Cerebellar nuclear complex (tissue), 1 donor: ENCODE measurements around the gene GPATCH1.
"Not testable (repeated sequence)": the region's sequence is repeated elsewhere in the genome, so short reads cannot be mapped to it uniquely, and the experiment has no call there.

Experiments used
- DNase-seq, 2 experiments: peaks; one replicate each; lab custom pipeline; 2025; lab: John Stamatoyannopoulos, UW

GPATCH1 gene, protein sequence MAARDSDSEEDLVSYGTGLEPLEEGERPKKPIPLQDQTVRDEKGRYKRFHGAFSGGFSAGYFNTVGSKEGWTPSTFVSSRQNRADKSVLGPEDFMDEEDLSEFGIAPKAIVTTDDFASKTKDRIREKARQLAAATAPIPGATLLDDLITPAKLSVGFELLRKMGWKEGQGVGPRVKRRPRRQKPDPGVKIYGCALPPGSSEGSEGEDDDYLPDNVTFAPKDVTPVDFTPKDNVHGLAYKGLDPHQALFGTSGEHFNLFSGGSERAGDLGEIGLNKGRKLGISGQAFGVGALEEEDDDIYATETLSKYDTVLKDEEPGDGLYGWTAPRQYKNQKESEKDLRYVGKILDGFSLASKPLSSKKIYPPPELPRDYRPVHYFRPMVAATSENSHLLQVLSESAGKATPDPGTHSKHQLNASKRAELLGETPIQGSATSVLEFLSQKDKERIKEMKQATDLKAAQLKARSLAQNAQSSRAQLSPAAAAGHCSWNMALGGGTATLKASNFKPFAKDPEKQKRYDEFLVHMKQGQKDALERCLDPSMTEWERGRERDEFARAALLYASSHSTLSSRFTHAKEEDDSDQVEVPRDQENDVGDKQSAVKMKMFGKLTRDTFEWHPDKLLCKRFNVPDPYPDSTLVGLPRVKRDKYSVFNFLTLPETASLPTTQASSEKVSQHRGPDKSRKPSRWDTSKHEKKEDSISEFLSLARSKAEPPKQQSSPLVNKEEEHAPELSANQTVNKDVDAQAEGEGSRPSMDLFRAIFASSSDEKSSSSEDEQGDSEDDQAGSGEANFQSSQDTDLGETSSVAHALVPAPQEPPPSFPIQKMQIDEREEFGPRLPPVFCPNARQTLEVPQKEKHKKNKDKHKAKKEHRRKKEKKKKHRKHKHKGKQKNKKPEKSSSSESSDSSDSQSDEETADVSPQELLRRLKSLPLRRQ

DNA sequence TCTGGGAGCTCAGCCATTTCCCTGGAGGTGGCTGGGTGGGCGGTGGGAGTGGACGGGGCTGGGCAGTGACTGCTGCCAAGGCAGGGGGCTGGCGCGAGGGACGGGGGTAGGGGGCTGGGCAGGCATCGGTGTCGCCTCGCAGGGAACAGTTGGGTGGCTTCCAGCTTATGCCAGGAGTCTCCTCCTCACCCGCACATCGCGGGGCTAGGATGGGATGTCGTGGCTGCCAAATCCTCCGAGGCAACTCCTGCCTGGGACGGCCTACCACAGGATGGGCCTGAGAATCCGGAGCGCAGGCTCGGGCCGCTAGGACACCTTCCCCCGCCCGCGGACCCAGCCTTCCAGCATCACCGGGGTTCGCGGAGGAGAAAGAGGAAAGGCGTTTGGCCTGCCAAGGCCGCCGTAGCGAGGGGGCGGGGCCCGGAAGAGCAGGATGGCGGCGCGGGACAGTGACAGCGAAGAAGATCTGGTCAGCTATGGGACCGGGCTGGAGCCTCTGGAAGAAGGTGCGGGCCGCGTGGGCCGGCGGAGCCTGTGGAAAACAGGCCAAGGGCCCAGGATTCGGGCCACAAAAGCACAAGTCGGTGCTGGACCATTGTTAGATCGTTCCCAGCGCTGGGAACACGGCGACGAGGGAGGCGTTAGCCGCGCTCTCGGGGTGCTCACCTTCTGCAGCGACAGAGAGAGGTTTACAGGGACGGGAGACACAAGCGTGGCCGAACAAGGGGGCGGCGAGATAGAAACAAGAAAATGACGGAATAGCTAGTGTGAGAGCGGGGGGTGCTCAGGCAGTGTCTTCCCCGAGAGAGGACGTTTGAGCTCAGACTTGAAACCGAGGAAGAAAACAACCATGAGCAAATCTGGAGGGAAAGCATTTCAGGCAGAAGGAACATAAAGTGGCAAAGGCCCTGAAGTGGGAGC lies at the start of gene GPATCH1:
GPATCH1 (plus strand) TSS at position 421 of the 921 bp plus-strand sequence; CDS start at position 434, 13 bp downstream.
- peak in 1 of 2 experiments; percentile 79 for DNase-seq

DNA sequence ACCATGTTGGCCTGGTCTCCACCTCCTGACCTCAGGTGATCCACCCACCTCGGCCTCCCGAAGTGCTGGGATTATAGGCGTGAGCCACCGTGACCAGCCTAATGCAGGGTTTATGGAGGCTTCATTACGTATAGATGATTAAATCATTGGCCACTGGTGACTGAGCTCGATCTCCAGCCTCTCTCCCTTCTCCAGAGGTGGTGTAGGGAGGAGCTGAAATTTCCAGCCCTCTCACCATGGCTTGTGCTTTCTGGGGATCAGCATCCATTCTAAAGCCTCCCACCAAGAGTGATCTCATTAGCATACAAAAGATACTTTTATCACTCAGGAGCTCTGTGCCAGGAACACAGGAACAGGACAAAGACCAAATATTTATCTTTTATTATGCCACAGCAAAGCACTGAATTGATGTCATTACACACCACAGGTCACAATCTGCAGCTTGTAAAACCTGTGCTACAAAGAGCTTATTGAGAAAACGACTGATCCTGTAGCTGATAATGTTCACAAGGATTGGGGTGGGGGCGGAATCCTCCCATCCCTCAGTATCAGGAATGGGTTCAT lies 48.7 kb upstream of the GPATCH1 start:
- no peak for DNase-seq

DNA sequence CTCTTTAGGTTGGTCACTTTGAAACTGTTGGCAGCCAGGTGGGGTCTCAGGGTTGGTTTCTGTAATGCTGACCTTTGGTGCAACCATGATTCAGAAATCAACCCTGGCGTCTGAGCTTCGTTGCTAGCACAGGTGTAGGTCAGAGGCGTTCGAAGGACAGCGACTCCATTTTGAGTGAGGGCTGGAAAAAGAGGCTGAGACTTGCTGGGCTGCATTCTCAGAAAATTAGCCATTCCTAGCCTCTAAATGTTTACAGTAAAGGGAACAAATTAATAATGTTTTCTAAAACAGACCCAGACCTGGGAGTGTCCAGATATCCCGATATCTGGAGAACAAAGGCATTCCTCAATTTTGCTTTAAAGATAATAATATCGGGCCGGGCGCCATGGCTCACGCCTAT lies 45.5 kb upstream of the GPATCH1 start:
- no peak for DNase-seq

DNA sequence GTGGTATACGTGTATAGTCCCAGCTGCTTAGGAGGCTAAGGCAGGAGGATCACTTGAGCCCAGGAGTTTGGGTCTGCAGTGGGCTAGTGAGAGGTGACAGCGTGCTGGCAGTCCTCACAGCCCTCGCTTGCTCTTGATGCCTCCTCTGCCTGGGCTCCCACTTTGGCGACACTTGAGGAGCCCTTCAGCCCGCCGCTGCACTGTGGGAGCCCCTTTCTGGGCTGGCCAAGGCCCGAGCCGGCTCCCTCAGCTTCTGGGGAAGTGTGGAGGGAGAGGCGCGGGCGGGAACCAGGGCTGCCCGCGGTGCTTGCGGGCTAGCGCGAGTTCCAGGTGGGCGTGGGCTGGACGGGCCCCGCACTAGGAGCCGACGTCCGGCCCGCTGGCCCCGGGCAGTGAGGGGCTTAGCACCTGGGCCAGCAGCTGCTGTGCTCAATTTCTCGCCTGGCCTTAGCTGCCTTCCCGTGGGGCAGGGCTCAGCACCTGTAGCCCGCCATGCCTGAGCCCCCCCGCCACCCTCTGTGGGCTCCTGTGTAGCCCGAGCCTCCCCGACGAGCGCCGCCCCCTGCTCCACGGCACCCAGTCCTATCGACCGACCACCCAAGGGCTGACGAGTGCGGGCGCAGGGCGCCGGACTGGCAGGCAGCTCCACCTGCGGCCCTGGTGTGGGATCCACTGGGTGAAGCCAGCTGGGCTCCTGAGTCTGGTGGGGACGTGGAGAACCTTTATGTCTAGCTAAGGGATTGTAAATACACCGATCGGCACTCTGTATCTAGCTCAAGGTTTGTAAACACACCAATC lies 44.4 kb upstream of the GPATCH1 start:
- not testable (repeated sequence) for DNase-seq

DNA sequence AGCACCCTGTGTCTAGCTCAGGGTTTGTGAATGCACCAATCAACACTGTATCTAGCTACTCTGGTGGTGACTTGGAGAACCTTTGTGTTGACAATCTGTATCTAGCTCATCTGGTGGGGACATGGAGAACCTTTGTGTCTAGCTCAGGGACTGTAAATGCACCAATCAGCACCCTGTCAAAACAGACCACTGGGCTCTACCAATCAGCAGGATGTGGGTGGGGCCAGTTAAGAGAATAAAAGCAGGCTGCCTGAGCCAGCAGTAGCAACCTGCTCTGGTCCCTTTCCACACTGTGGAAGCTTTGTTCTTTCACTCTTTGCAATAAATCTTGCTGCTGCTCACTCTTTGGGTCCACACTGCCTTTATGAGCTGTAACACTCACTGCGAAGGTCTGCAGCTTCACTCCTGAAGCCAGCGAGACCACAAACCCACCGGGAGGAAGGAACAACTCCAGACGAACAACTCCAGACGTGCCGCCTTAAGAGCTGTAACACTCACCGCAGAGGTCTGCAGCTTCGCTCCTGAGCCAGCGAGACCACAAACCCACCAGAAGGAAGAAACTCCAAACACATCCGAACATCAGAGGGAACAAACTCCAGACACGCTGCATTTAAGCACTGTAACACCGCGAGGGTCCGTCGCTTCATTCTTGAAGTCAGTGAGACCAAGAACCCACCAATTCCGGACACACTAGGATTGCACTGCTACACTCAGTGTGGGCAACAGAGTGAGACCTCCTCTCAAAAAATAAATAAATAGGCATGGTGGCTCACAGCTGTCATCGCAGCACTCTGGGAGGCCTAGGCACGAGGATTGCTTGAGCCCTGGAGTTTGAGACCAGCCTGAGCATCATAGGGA lies 43.6 kb upstream of the GPATCH1 start:
- not testable (repeated sequence) for DNase-seq

DNA sequence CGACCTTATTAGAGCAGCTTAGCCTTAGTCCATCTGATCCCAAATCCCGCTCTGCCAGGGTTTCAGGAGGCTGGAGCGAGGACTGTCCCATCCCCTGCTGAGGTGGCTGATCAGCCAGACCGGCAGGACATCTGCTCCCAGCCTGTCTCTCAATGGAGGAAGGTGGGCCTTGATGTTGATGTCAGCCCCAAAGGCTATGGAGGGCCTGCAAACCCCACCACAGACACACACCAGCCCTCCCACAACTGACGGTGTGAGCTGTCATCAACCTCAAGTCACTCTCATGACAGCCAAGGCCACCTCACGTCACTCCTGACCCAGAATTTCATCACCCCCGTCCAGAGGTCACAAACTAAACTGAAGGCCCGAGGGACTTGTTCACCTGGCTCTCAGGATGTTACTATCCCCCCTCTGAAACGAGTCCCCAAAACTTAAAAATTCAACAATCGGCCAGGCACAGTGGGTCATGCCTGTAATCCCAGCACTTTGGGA lies 41.8 kb upstream of the GPATCH1 start:
- DNase-seq: peak in 1 of 2 experiments; percentile 43

DNA sequence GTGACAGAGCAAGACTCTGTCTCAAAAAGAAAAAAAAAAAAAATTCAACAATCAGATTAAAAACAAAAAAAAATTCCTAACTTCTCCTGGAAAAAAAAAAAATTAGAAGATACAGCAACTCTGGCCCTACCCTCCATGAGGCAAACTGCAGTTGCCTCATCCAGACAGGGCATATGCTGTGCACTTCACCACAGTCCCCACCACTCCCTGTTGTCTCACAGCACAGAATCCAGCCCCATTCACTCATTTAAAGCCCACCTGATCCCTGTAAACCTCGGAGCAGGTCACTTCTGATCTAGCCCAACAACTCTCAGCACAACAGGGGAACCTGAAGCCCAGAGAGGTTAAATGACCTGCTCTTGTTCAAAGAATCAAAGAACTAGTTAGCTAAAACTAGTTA lies 41.2 kb upstream of the GPATCH1 start:
- no peak for DNase-seq

DNA sequence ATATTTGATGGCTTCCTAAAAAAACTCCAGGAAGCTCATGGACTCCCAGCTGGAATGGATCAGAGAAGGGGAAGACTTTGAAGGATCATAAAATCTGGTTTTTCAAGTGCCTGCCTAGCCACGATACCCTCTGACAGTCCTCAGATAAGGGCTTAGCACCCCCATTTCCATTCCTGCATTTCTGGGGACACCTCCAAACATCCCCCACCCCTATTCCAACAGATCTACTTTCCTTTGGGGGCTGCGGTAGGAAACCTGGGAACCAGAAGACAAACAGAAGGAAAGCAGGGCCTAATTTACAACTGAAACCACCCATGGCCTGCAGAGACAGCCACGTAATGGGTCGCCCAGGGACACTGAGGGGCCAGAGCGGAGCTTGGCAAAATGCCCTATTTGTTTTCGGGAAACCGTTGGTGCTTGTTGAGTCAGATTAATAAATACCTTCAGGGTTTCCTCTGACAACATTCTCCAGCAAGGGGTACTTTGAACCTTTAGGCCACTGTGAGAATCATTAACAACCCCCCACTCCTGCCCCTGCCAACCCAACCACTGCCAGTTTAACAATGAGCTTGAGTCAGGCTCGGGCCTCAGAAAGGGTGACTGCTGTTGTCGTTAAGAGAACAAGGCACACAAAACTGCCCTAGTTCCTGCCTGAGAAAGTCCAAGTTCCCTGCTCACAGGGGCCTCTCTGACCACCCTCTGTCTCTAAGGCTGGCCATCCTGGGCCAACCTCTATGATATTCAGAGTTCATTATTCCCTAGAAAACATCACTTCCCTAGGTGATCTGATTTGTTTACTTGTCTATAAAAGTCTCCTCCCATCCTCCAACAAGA lies 39.8 kb upstream of the GPATCH1 start:
- DNase-seq: no peak

DNA sequence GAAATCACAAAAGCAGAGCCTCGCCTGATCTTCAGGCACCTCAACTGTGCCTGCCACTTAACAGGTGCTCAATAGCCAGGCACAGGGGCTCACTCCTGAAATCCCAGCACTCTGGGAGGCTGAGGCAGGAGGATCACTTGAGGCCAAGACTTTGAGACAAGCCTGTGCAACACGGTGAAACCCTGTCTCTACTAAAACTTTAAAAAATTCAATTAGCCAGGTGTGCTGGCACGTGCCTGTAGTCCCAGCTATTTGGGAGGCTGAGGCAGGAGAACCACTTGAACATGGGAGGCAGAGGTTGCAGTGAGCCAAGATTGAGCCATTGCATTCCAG lies 39.2 kb upstream of the GPATCH1 start:
- DNase-seq: not testable (repeated sequence)

DNA sequence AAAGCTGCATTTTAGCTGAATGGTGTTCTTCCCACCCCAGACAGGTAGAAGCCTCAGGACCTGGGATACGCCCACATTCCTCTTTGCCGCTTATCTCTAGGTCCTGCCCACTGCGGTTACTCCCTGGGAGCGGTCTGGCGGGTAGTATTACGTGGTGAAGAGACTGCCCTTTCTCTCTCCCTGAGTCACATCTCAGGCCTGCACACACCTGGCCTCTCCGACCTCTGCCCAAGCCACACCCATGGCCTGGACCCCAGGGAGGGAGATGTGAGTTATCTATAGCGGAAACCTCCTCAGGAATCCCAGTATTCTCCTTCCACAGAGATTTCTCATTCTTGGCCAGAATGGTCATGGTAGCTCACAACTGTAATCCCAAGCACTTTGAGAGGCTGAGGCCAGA lies 33.6 kb upstream of the GPATCH1 start:
- DNase-seq: no peak

DNA sequence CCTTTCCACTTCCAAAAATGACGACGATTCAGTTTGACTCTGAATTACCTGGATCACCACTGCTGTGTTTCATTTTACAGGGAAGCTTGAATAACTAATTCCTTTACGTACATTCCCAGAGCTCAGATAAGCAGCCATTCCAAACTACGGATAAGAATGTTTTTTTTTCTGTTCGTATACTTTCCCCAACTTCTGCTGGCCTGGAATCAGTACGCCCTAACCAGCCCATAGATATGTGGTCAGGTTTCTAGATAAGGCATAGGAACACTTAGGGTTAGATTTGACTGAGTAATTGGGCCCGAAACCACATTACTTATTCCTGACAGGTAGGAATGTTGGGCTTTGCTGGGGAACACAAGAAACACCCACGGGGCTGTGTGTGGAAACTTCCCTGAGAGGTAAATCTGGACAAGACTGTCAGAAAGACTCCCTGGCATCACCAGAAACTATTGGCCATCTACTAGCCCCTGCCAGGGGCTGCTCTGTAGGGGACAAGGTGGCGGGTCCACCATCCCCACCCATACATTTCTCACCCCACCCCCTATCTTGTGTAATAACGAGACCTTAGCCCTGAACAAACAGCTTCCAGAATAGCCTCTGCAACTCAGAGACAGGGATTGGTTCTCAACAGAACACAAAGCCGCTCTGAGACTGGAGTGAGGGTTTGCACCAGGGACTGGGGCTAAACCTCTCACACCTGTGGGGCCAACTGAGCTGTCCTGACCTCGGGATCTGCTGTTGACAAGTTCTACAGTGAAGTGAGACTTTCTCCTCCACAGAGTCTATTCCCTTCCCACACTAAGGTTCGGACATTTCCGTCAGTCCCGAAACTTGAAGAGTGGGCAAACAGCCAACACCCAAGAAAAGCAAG lies 31.9 kb upstream of the GPATCH1 start:
- DNase-seq: no peak

DNA sequence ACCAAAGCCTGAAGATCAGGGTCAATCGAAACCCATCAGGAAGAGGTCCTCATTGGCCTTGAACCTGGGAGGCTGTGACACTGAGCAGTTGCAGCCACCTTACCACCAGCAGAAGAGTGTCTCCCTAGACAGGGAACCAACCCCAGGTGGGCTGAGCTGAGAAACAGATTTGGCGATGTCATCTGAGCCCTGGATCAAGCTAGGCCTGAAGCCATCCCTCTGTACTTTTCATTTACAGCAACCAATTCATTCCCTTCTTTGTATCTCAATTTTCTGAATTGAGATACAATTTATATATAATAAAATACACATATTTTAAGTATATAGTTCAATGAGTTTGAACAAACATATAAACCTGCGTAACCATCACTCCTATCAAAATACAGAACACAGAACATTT lies 30.9 kb upstream of the GPATCH1 start:
- no peak for DNase-seq

DNA sequence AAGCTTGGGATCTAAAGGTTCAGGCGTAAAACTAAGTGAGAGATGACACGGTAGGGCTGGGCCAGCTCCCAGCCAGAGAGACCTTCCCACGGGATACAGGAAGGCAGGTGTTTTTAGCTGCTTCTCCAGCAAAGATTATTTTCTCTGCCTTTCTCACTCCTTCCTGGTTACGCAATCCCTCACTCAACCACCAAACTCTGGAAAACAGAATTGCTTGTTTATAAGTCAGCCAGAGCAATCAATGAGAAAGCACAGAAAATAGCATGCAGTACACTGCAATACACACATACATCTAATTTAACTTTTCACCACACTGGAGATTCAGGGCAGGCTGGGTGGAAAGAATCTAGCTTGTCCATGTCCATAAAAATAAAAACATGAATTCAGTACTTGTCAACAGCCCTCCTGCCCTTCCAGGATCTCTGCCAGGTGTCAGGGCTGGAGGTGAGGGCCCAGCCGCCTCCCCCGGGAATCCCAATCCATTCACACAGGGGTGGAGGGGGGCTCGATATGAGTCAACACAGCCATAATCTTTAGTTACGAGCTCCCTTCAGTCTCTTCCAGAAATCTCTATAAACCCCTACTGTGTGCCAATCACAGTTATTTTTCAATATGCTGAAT lies 28.5 kb upstream of the GPATCH1 start:
- no peak for DNase-seq

DNA sequence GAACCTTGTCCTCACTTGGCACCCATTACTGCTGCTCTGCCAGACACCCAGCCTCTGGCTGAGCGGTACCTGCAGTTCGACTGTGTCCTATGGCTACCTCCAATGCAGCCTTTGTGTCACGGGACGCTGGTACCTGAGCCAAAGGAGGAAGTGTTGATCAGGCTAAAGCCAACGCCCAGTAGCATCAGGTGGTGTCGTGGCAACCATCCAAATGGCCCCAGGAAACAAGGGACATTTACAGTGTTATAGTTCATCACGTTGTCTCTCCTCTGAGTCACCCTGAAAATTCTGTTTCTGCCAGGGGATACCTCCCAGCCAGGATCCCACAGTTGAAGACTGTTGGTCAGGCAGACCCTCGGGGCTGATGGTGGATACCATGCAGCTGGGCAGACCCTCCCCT lies 26.4 kb upstream of the GPATCH1 start:
- no peak for DNase-seq

DNA sequence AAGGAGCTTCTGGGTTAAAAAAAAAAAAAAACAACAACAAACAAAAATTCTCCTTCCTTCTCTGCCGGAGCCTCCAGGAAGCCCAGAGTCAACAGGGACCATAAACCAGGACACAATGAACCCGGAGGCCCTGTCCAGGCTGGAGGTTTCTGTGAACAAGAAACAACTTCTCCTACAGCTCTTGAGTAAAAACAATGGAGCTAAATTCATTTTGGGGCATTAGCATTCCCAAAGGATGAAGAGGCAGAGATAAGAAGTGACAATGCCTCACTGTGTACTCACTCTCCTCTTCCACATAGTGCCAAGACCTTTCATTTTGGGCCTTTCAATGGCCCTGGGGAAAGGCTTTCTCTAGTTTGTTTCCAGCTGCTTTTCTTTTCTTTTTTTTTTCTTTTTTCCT lies 25.3 kb upstream of the GPATCH1 start:
- no peak for DNase-seq

DNA sequence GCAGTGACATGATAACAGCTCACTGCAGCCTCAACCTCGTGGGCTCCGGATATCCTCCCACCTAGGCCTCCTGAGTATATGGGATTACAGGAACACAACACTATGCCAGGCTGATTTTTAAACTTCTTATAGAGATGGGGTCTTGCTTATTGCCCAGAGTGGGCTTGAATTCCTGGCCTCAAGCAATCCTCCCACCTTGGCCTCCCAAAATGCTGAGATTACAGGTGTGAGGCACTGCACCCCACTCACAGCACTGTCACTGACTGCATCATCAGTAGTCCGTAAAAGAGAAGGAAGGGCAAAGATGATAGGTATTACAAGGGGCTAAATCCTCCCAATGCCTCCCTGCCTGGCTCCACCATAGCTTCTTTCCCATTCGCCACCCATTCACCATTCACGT lies 20.4 kb upstream of the GPATCH1 start:
- no peak for DNase-seq

DNA sequence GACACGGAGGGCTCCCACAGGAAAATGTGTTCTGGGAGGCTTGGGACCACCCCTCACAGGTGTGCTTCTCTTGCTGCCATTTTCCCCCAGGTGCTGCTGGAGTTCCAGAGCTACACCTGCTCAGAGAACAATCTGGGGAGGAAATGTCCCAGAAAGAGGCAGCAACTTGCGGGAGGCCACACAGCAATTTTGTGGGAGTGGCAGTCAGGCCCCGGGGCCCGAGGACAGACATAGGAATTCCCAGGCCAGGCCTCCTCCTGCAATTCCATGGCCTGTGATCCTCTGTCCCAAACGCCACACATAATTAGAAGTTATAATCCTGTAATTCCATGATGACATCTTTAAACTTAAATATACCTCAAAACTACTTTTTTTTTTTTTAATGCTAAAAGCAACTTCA lies 18.1 kb upstream of the GPATCH1 start:
- DNase-seq: no peak
